Activated naive CD4-positive, alpha-beta T cell treated with anti-CD3 and anti-CD28 coated beads, Interleukin-2, amount 50 U/mL, for 72 hours (primary cell): ENCODE data around the gene NAA10. TPM values are rescaled to one million over a fixed set of nuclear protein-coding genes. Genes with fewer than 3 reads are reported as not detected.
A peak's percentile ranks its signal among the peaks of the same experiment; 100 is the strongest.

ENCODE experiments used
- ATAC-seq, 2 donors: fragments of 150-1000 bp; cut with Tn5 transposase; 2 replicates each; pipeline ENCODE4 v1.10.0; 2021; ENCODE audit warnings: mild to moderate bottlenecking in 2 of 2, moderate library complexity in 2 of 2
- DNase-seq, 2 donors: peaks; one replicate each; pipeline ENCODE4 v3.0.0; 2021 to 2022; ENCODE audit warnings: low spot score in 2 of 2
- H3K27ac Mint-ChIP-seq, 2 donors: one replicate each; pipeline ENCODE4 v1.8.0; 2022; ENCODE audit warnings: mild to moderate bottlenecking in 2 of 2, mixed read lengths in 2 of 2
- H3K36me3 Mint-ChIP-seq, 2 donors: one replicate each; pipeline ENCODE4 v1.8.0; 2022; ENCODE audit warnings: mixed read lengths in 2 of 2
- H3K9me3 Mint-ChIP-seq, 2 donors: one replicate each; pipeline ENCODE4 v1.8.0; 2022; ENCODE audit warnings: mixed read lengths in 2 of 2
- total RNA-seq, 2 donors: library from RNA; stranded (reverse); gene quantifications; one replicate each; pipeline ENCODE4 v1.2.3, GENCODE V29; 2022

The NAA10 gene
- total RNA-seq, 2 donors from 2014 or later, result 97.9 to 129 TPM

GRCh38 chrX:153909980-153910360 is 24.9 kb downstream of the NAA10 start:
- no peaks in the 10 kb centered on the region for H3K36me3 Mint-ChIP-seq
- ATAC-seq (no peak), DNase-seq (no peak)
- H3K27ac Mint-ChIP-seq, result no peak overlapping the region
- no peaks in the 10 kb centered on the region for H3K9me3 Mint-ChIP-seq

- no peak for DNase-seq
- Mint-ChIP-seq H3K27ac (no peak overlapping the region), H3K9me3 (no peaks in the 10 kb centered on the region), H3K36me3 (no peaks in the 10 kb centered on the region)
- peak in 1 of 2 donors; percentile 35 for ATAC-seq
Measured at GRCh38 chrX:153909024-153909979, 25.5 kb downstream of the NAA10 start.

GRCh38 chrX:153908219-153908860 is 26.5 kb downstream of the NAA10 start:
- Mint-ChIP-seq H3K9me3 (no peaks in the 10 kb centered on the region), H3K36me3 (no peaks in the 10 kb centered on the region), H3K27ac (no peak overlapping the region)
- DNase-seq (no peak), ATAC-seq (no peak)

GRCh38 chrX:153907456-153907855 is 27.4 kb downstream of the NAA10 start:
- no peak overlapping the region for H3K27ac Mint-ChIP-seq
- no peak for ATAC-seq
- DNase-seq, result no peak

GRCh38 chrX:153906126-153906917 is 28.5 kb downstream of the NAA10 start:
- no peaks in the 10 kb centered on the region for H3K36me3 Mint-ChIP-seq
- no peak for DNase-seq
- peak in 1 of 2 donors; percentile 41 for ATAC-seq
- H3K9me3 Mint-ChIP-seq, result no peaks in the 10 kb centered on the region
- H3K27ac Mint-ChIP-seq, result peak overlapping the region in 1 of 2 donors; percentile 65

More at GRCh38 chrX:153907456-153907855, 27.4 kb downstream of the NAA10 start:
- Mint-ChIP-seq H3K36me3 (no peaks in the 10 kb centered on the region), H3K9me3 (no peaks in the 10 kb centered on the region)

GRCh38 chrX:153905481-153906095 is 29.2 kb downstream of the NAA10 start:
- peak overlapping the region in 1 of 2 donors; percentile 65 for H3K27ac Mint-ChIP-seq
- no peak for ATAC-seq
- no peaks in the 10 kb centered on the region for H3K36me3 Mint-ChIP-seq
- DNase-seq, result no peak
- H3K9me3 Mint-ChIP-seq, result no peaks in the 10 kb centered on the region

- peak within 1 kb of the TSS; percentile 12 to 93 for H3K27ac Mint-ChIP-seq
- no peaks in the 10 kb centered on the region for H3K9me3 Mint-ChIP-seq
- no peaks in the 10 kb centered on the region for H3K36me3 Mint-ChIP-seq
- ATAC-seq, result peak in 1 of 2 donors; percentile 2
- DNase-seq, result no peak
Measured at GRCh38 chrX:153903991-153904957, 30.6 kb downstream of the NAA10 start, which contains the start of gene AVPR2. Gene AVPR2 (plus strand): TSS chrX:153904673. CDS start chrX:153905146, 473 bp downstream.

GRCh38 chrX:153903238-153903980 is 31.4 kb downstream of the NAA10 start:
- peak overlapping the region; percentile 12 to 85 for H3K27ac Mint-ChIP-seq
- DNase-seq, result no peak
- no peaks in the 10 kb centered on the region for H3K9me3 Mint-ChIP-seq
- H3K36me3 Mint-ChIP-seq, result no peaks in the 10 kb centered on the region
- ATAC-seq, result peak in 1 of 2 donors; percentile 4

- Mint-ChIP-seq H3K27ac (peak overlapping the region in 1 of 2 donors; percentile 12), H3K9me3 (no peaks in the 10 kb centered on the region), H3K36me3 (no peaks in the 10 kb centered on the region)
- no peak for DNase-seq
- no peak for ATAC-seq
Measured at GRCh38 chrX:153902385-153902784, 32.5 kb downstream of the NAA10 start.

- DNase-seq, result no peak
- no peak for ATAC-seq
- Mint-ChIP-seq H3K9me3 (no peaks in the 10 kb centered on the region), H3K36me3 (no peaks in the 10 kb centered on the region), H3K27ac (peak overlapping the region; percentile 12 to 90)
Measured at GRCh38 chrX:153901753-153902140, 33.1 kb downstream of the NAA10 start.

GRCh38 chrX:153900831-153901752 is 33.7 kb downstream of the NAA10 start:
- peak in 1 of 2 donors; percentile 41 for DNase-seq
- ATAC-seq, result peak; percentile 83 to 86
- no peaks in the 10 kb centered on the region for H3K9me3 Mint-ChIP-seq
- no peaks in the 10 kb centered on the region for H3K36me3 Mint-ChIP-seq
- peak overlapping the region; percentile 49 to 90 for H3K27ac Mint-ChIP-seq

- no peak for ATAC-seq
- no peak overlapping the region for H3K27ac Mint-ChIP-seq
- H3K36me3 Mint-ChIP-seq, result no peaks in the 10 kb centered on the region
- DNase-seq, result no peak
- H3K9me3 Mint-ChIP-seq, result no peaks in the 10 kb centered on the region
Measured at GRCh38 chrX:153897899-153898298, 36.9 kb downstream of the NAA10 start.

- no peaks in the 10 kb centered on the region for H3K9me3 Mint-ChIP-seq
- DNase-seq, result no peak
- no peak for ATAC-seq
- H3K27ac Mint-ChIP-seq, result no peak overlapping the region
- H3K36me3 Mint-ChIP-seq, result no peaks in the 10 kb centered on the region
Measured at GRCh38 chrX:153889123-153889522, 45.7 kb downstream of the NAA10 start.

- Mint-ChIP-seq H3K9me3 (no peaks in the 10 kb centered on the region), H3K36me3 (no peaks in the 10 kb centered on the region), H3K27ac (no peak overlapping the region)
- DNase-seq (no peak), ATAC-seq (no peak)
Measured at GRCh38 chrX:153888344-153888743, 46.5 kb downstream of the NAA10 start.
